WI38 (cell line): Measurements from ENCODE around the gene RNF225.

ENCODE experiments used
- H3K4me3 ChIP-seq: 2 replicates; pipeline ENCODE4 v1.5.1; 2011; ENCODE audit warnings: low read depth, mild to moderate bottlenecking, control low read depth, low read length
- TF ChIP-seq, protein P1 (sequence below): IDR thresholded peaks from 2 replicates; pipeline ENCODE4 v1.5.1; 2012; ENCODE audit warnings: low read depth, mild to moderate bottlenecking, control low read depth, low read length

RNF225 gene

DNA sequence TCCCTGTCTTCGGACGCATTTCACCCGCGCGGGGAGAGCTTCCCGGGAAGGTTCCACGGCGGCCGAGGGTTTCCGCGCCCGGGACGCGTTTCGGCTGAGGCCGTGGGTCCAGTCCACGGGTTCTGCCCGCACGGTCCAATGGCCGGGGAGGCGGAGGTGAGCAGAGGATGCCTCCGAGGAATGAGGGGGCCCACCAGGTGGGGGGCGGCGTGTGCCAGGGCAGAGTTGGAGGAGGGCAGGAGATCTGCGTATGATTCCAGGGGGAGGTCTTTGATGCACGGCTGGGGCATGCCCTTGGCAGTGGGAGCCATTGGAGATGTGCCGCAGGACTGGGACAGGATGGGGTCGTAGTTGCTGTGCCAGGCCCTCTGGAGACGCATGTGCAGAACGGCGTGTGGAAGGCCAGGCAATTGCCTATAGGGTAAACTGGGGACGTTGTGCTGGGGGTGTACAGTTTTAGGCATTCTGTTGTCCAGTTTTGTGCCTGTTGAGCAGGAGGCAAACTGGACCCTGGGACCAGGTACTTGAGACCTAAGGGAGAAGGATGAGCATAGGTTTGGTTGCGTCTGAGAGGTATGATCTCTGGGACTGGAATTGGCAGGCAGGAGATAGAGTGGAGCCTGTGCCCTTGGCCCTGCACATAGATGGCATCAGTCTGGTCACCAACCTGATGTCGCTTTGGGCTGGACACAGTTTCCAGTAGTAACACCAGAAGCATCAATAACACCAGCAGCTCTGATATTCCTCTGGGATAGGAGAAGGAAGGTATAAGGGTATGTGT is 13.7 kb downstream of the RNF225 start:
- H3K4me3 ChIP-seq = peak overlapping the region; percentile 82
- TF ChIP-seq, protein P1, sequence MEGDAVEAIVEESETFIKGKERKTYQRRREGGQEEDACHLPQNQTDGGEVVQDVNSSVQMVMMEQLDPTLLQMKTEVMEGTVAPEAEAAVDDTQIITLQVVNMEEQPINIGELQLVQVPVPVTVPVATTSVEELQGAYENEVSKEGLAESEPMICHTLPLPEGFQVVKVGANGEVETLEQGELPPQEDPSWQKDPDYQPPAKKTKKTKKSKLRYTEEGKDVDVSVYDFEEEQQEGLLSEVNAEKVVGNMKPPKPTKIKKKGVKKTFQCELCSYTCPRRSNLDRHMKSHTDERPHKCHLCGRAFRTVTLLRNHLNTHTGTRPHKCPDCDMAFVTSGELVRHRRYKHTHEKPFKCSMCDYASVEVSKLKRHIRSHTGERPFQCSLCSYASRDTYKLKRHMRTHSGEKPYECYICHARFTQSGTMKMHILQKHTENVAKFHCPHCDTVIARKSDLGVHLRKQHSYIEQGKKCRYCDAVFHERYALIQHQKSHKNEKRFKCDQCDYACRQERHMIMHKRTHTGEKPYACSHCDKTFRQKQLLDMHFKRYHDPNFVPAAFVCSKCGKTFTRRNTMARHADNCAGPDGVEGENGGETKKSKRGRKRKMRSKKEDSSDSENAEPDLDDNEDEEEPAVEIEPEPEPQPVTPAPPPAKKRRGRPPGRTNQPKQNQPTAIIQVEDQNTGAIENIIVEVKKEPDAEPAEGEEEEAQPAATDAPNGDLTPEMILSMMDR = no peak

GRCh38 chr19:58416604-58417003 is 21.1 kb downstream of the RNF225 start:
- H3K4me3 ChIP-seq = no peak overlapping the region
- TF ChIP-seq, protein P1 = no peak

DNA sequence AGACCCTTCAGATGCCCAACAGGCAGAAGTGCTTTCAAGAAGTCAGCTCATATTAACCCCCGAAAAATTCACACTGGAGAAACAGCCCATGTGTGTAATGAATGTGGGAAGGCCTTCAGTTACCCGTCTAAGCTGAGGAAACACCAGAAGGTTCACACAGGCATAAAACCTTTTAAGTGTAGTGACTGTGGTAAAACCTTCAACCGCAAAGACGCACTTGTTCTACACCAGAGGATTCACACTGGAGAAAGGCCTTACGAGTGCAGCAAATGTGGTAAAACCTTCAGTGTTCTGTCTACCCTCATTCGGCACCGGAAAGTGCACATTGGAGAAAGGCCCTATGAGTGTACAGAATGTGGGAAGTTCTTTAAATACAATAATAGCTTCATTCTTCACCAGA is 21.6 kb downstream of the RNF225 start:
- H3K4me3 ChIP-seq = no peak overlapping the region
- TF ChIP-seq, protein P1 = no peak

- no peak overlapping the region for H3K4me3 ChIP-seq
- TF ChIP-seq, protein P1 = no peak
These were observed 33.2 kb downstream of the RNF225 start for GRCh38 chr19:58428617-58429016.

DNA sequence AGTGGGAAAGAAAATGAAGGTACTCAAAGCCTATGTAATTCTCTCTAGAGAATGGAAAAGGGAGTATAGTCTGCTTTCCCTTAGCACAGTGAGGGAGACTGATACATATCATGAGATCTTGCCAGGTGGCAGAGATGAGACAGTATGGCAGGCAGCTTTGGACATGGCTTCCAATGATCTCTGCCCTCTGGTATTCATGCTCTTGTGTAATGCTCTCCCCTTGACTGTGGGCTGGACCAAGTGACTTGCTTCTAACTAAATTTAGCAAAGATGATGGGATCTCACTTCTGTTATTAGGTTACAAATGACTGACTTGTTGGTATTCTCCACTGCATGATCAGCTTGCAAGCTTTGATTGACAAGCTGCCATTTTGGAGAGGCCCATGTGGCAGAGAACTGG is 34.3 kb downstream of the RNF225 start:
- no peak overlapping the region for H3K4me3 ChIP-seq
- TF ChIP-seq, protein P1 = no peak

- TF ChIP-seq, protein P1 = no peak
- no peak overlapping the region for H3K4me3 ChIP-seq
These were observed 38.8 kb downstream of the RNF225 start for GRCh38 chr19:58434217-58434616.
